HUES48 (cell line): ENCODE data around the gene CCDC141.

ENCODE experiments used
- H3K27ac ChIP-seq: one replicate; pipeline ENCODE4 v1.7.0; 2013; ENCODE audit warnings: low read depth, low read length, inconsistent platforms
- H3K27me3 ChIP-seq: 2 replicates; pipeline ENCODE4 v1.6.1; 2013; ENCODE audit warnings: mild to moderate bottlenecking, low read length; ENCODE audit not compliant: control insufficient read depth, insufficient read depth
- H3K36me3 ChIP-seq: 2 replicates; pipeline ENCODE4 v1.6.1; 2013; ENCODE audit warnings: low read length; ENCODE audit not compliant: control insufficient read depth, insufficient read depth
- H3K4me1 ChIP-seq: 2 replicates; pipeline ENCODE4 v1.6.1; 2013; ENCODE audit warnings: mild to moderate bottlenecking, low read length; ENCODE audit not compliant: control insufficient read depth, insufficient read depth
- H3K4me3 ChIP-seq: 2 replicates; pipeline ENCODE4 v1.5.1; 2013; ENCODE audit warnings: mild to moderate bottlenecking, low read depth, low read length
- H3K9ac ChIP-seq: 2 replicates; pipeline ENCODE4 v1.6.1; 2013; ENCODE audit warnings: mild to moderate bottlenecking, low read depth, low read length, moderate library complexity
- H3K9me3 ChIP-seq: 2 replicates; pipeline ENCODE4 v1.6.1; 2013; ENCODE audit warnings: low read length; ENCODE audit not compliant: control insufficient read depth, insufficient read depth

Gene CCDC141

DNA sequence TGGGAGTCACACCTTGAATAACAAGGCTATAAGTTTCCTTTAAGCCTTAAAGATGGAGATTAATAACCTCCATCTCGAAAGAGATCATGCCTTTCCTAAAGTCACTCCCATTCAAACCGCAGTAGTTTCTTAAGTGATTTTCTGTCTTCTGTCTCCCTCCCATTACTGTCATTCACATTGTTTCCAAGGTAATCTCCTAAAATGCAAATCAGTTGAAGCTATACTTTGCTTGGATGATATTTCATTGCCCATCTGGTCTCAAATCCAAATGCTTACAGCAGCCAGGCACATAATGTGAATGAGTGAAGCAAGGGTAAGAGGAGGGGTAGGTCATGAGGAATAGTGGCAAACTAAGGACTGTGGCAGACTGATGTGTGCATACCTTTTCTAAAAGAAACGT lies 116.4 kb downstream of the CCDC141 start:
- Histone ChIP-seq H3K9ac (no peak overlapping the region), H3K27me3 (no peaks in the 10 kb centered on the region), H3K36me3 (no peaks in the 10 kb centered on the region), H3K9me3 (0 out of 2 replicates have a peak, but pooled peaks cover 2% of the 10 kb centered on the region), H3K4me3 (no peak overlapping the region), H3K4me1 (no peaks in the 10 kb centered on the region), H3K27ac (no peak overlapping the region)

DNA sequence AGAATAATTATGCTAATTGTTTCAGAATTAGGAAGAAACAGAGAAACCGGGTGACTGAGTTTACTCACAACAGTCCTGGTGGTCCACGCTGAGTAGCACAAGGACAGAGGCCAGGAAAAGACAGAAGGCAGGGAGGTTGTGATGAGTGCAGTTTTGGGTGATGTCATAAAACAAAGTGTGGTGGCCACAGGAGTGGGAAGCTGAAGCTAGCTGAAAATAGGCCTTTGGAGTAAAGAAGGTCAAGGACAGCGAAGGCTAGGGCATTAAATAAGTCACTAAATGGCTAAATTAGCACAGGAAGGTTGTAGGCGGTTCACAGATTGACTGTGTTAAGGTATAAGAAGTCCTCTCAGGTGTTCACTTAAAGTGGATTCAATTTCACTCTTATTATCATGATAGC lies 121.9 kb downstream of the CCDC141 start:
- Histone ChIP-seq H3K36me3 (no peaks in the 10 kb centered on the region), H3K4me3 (no peak overlapping the region), H3K4me1 (peaks cover 4% of the 10 kb centered on the region), H3K27ac (no peak overlapping the region), H3K9me3 (no peaks in the 10 kb centered on the region), H3K27me3 (no peaks in the 10 kb centered on the region), H3K9ac (no peak overlapping the region)

DNA sequence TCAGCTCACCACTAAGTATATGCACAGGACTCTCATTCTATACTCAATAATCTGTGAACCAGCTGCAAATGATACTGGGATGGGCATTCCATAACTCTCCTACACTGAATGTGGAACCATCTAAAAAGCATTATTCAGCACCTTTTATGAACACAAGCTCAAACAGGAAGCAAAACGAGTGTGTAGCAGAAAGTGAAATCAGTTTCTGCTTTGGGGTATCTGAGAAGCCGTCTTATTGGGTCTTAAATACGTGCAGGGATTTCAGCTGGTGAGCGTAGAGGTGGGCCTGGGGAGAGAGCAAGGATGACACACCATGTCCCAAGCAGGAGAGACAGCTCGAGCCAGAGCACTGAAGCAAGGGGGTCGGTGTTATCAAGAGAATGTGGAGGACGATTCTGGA lies 122.8 kb downstream of the CCDC141 start:
- Histone ChIP-seq H3K27ac (no peak overlapping the region), H3K4me1 (peaks cover 4% of the 10 kb centered on the region), H3K36me3 (no peaks in the 10 kb centered on the region), H3K4me3 (no peak overlapping the region), H3K27me3 (no peaks in the 10 kb centered on the region), H3K9me3 (no peaks in the 10 kb centered on the region), H3K9ac (no peak overlapping the region)

DNA sequence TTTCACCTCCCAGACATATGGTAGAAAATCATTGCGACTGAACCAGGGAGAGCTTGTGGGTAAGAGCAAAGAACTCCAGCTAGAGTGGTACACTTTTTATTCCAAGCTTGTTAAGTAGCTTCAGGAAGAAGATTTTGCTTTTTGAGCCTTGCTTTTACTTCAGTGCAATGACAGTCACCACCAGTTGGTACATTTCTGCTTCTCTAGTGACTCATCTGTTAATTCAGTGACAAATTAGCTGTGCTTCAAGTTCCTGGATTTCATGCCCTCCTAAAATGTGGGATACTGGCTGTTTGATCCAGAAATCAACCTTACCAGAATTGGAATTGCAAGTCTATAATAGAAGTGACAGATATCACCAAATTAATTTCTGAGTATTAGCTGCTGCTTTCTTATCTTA lies 125.1 kb downstream of the CCDC141 start:
- peaks cover 4% of the 10 kb centered on the region for H3K4me1 ChIP-seq
- no peak overlapping the region for H3K9ac ChIP-seq
- no peak overlapping the region for H3K27ac ChIP-seq
- H3K4me3 ChIP-seq: no peak overlapping the region
- H3K27me3 ChIP-seq: no peaks in the 10 kb centered on the region
- H3K9me3 ChIP-seq: no peaks in the 10 kb centered on the region
- H3K36me3 ChIP-seq: no peaks in the 10 kb centered on the region

DNA sequence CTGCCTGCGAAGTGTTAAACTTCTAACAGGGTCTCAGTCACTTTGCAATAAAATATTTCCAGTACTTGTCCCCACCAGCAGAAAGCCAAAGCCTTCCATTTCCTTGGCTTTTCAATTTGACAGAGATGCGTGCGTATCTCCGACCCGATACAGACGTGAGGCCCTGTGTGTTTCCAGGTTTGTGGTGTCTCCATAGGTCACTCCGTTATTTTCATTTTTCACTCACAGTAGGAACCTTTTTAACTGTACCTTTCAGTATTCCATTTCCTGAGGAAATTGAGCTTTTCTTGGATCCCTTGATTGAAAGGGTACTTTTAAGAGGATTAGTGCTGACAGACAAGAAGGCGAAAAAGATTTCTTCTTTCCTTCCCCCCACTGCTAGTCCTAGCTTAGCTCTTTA lies 126.4 kb downstream of the CCDC141 start:
- Histone ChIP-seq H3K4me1 (peaks cover 4% of the 10 kb centered on the region), H3K9me3 (no peaks in the 10 kb centered on the region), H3K27ac (no peak overlapping the region), H3K36me3 (no peaks in the 10 kb centered on the region), H3K27me3 (no peaks in the 10 kb centered on the region), H3K4me3 (no peak overlapping the region), H3K9ac (no peak overlapping the region)

DNA sequence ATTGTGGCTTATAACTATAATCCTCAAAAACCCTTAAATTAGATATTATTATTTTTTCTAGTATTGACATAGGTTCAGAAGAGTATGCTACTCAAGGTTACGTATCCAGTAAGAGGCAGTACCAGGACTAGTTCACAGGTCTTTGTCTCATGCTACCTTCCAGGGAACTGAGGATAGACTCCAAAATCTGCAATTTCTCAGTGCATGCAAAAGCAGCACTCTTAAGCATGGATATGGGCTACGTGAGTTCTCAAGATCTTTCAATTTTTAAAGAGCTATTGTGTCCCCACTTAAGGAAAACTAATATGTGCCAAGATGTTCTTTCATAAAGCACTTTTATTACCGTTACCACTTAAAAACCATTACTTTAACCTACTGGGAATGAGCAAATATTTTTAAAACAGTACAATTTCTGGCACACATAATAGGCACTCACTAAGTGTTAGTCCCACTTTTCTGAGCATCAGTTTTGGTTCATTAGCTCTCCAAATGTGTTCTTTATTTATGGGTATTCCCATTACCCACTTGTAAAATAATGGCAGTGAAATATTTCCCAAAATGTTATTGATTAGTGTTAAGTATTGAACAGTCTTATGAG lies 128.9 kb downstream of the CCDC141 start:
- H3K36me3 ChIP-seq: no peaks in the 10 kb centered on the region
- no peak overlapping the region for H3K27ac ChIP-seq
- H3K9me3 ChIP-seq: no peaks in the 10 kb centered on the region
- H3K9ac ChIP-seq: no peak overlapping the region
- H3K4me1 ChIP-seq: peaks cover 5% of the 10 kb centered on the region; the same call in 1 of the 2 replicates
- H3K27me3 ChIP-seq: no peaks in the 10 kb centered on the region
- H3K4me3 ChIP-seq: no peak overlapping the region

DNA sequence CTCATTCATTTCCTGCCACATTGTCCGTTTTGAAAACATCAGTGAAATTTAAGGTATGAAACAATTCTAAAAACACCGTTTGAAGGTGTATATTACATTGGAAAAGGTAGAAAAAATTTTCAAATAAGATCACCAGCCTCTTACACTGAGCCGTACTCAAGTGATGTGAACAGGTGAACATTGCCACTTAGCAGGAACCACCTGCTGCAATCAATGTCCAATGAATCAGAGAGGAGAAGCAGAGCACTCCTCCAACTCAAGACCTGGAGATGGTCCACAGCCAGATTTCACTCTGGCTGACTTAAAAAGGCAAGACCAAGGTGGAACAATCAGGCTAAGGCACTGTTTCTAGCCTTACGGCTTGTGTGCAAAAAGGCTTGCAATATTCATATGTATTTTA lies 132.4 kb downstream of the CCDC141 start:
- Histone ChIP-seq H3K4me3 (no peak overlapping the region), H3K27ac (no peak overlapping the region), H3K9me3 (no peaks in the 10 kb centered on the region), H3K36me3 (no peaks in the 10 kb centered on the region), H3K9ac (no peak overlapping the region), H3K4me1 (peaks cover 5% of the 10 kb centered on the region; the same call in 1 of the 2 replicates), H3K27me3 (no peaks in the 10 kb centered on the region)

DNA sequence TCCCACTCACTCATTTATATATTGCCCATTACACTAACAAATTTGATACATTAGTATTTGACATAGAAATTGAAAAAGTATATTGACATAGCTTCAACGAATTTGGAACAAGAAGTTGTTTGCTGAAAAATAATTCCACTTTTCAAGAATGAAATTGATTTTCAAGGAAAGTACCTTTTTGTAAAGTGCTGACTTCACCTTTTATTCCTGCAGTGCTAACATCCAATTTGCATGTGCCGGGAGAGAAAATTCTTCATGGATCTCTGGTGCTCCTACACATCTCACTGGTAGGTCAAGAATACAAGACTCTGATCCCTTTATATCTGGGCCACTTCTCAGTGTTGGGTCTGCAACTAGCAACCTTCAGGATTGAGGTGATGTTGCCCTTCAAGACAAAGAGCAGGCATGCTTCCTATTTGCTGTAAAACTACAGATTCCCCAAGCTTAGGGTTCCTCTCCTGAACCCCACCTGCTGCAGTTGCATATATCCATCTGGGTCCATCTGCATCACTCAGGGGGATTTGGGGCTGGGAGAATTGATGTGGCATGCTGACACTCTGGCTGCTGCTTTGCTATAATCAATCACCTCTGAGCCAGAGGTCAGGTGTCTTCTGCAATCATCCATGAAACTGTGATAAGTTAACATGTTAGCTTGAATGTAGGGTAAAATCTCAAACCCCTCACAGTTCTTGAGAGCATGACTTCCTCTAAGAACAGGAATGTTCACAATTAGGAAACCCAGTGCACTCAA lies 134.3 kb downstream of the CCDC141 start:
- H3K27ac ChIP-seq: no peak overlapping the region
- peaks cover 5% of the 10 kb centered on the region; the same call in 1 of the 2 replicates for H3K4me1 ChIP-seq
- no peak overlapping the region for H3K4me3 ChIP-seq

DNA sequence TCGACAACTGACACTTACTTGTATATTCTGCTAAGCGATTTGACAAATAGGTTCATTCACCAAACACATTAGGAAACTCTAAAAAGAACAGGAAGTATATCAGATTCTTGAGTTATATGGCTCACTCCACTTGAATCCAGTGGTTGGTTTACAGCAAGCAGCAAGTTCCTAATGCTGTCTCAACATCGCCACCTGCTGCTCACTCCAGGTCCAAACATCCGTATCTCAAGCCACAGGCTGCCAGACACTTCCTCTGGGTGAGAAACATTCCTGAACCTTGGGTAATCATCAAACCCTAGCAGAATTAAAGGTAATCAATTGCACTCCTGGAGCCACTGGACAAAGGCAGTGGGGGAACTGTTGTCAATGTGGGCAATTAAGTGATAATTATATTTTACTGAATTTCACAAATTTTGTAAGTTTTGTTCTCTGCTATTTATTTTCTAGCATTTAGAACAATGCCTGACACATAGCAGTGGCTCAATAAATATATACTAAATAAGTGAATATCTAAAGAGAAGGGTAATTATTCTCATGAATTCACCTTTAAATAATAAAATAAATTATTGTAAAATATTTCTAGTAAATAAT lies 135.6 kb downstream of the CCDC141 start:
- Histone ChIP-seq H3K4me1 (peaks cover 5% of the 10 kb centered on the region; the same call in 1 of the 2 replicates), H3K9ac (no peak overlapping the region), H3K36me3 (no peaks in the 10 kb centered on the region), H3K27me3 (no peaks in the 10 kb centered on the region), H3K27ac (no peak overlapping the region), H3K4me3 (no peak overlapping the region), H3K9me3 (no peaks in the 10 kb centered on the region)

More for the DNA sequence above, 134.3 kb downstream of the CCDC141 start:
- Histone ChIP-seq H3K9me3 (no peaks in the 10 kb centered on the region), H3K36me3 (no peaks in the 10 kb centered on the region), H3K9ac (no peak overlapping the region), H3K27me3 (no peaks in the 10 kb centered on the region)

DNA sequence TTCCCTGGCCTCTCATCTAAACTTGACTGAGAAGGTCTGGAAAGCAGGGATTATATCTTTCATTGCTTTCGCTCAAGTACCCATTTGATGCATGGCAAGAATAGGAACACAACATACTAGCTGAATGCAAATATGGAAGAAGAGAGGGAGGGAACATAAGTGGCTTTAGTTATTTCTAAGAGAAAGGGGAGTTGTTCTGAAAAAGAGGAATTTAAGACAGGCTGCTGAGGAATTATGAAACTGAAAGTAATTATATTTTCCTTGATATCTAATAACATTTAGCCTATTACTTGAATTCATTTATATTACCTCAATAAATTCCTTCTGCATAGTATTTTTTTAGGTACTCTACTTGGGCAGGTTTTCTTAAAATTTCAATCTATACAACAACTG lies 136.9 kb downstream of the CCDC141 start:
- Histone ChIP-seq H3K27ac (no peak overlapping the region), H3K36me3 (no peaks in the 10 kb centered on the region), H3K9ac (no peak overlapping the region), H3K27me3 (no peaks in the 10 kb centered on the region), H3K4me3 (no peak overlapping the region), H3K9me3 (no peaks in the 10 kb centered on the region), H3K4me1 (peaks cover 5% of the 10 kb centered on the region; the same call in 1 of the 2 replicates)

DNA sequence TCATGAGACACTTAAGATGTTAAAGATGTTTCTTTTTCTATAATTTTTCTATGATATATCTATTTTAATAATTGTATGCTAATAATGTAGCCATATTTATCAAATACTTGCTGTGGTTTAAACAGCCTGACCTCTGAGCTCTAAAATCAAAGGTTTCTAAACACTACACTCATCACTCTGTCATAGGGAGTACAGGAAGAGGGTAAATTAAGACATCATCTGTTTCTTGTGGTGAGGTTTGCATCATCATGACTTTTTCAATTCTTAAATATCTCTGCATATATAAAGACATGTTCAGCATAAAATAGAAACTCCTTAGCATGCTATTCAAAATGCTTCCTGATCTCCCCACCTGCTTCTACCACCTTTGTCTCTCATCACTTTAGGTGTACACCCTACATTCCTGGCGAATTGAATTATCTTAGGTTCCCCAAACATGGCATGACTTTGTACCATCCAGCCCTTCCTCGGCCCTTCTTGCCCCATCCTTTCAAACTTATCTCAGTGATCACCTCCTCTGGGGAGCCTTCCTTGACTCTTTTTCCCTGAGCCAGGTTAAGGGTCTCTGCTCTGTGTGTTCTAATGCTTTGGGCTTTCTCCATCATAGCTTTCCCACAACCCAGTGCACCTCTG lies 137.4 kb downstream of the CCDC141 start:
- Histone ChIP-seq H3K36me3 (no peaks in the 10 kb centered on the region), H3K9ac (no peak overlapping the region), H3K27me3 (no peaks in the 10 kb centered on the region), H3K4me3 (no peak overlapping the region), H3K9me3 (no peaks in the 10 kb centered on the region), H3K27ac (no peak overlapping the region), H3K4me1 (peaks cover 5% of the 10 kb centered on the region; the same call in 1 of the 2 replicates)
